ENCODE measurements around the gene ABHD12B.
"Not testable (repeated sequence)": the region's sequence is repeated elsewhere in the genome, so short reads cannot be mapped to it uniquely, and the experiment has no call there.

ABHD12B gene

GRCh38 chr14:50897005-50897404, 25.2 kb downstream of the ABHD12B start:
- DNase-seq, result not testable (repeated sequence)

GRCh38 chr14:50897658-50898175, 25.9 kb downstream of the ABHD12B start:
- DNase-seq, result no peak

- no peak for DNase-seq
Observed at GRCh38 chr14:50901361-50901760, 29.5 kb downstream of the ABHD12B start.

- DNase-seq, result no peak
Observed at GRCh38 chr14:50904719-50905118, 32.9 kb downstream of the ABHD12B start.

DNA sequence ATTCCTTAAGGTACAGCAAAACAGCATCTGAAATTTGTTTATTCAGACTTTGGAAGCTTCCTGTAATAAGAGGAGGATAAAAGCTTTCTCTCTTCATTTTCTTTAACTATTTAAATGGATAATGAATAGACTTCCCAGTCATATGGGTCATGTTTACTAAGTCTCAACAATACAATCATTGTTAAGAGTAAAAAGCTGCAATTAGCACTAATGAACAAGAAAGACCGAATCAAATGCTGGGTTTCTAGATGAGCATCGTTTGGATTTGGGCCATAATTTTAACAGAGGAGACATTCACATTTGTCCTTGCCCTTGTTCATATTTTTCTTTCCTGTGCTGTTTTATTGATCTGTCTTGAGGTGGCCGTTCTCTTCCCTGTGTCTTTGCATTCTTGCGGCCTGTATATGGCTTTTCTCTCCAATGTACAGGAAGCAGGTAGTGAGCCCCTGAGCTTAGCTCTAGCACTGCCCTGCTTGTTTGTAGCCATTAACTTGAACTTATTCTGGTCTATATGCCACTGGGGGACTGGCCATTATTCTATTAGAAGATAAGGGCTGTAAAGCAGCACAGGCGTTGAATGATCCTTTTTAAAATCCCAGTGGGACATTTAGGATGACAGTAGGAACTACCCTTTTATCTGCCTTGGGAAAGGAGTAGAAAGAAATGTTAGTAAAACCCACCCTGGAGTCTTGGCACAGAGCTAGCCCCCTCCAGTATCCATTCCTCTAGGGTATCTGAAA, 34.6 kb downstream of the ABHD12B start:
- DNase-seq, result no peak

DNA sequence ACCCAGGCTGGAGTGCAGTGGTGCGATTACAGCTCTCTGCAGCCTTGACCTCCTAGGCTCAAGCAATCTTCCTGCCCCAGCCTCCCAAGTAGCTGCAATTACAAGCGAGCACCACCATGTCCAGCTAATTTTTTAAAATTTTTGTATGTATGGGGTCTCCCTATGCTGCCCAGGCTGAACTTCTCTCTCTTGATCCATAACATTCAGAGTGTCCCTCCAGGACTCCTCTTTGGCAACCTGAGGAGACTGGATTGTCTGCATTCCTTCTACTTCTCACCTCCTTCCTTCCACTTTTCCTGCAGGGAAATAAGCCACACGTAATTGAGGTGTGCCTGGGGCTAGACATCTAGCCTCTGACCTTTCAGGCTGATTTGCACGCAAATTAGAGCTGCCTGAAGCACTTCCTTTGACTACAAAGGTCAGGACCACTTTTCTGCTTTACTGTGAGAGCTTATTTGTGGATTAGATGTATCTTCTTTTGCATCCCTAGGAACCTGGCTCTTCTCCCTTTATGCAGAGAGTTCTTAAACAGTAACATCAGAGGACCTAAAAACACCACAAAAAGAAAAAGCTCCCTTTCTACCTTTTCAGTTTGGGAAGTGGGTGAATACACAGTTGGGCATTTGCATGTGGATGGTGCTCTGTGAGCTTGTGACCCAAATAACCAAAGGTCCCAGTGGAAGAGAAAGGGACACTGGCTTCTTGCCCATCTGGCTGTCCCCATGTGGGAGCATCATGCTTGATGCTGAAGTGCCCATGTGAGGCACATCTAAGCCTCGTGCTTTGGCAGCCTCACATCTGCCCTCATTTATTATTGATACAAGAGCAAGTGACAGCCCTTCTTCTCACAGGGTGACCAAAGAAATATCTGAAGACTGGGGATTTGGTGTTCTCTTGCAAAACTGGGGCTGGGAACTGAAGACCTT, 38.9 kb downstream of the ABHD12B start:
- DNase-seq, result no peak

GRCh38 chr14:50917449-50917848, 45.6 kb downstream of the ABHD12B start:
- DNase-seq, result no peak

DNA sequence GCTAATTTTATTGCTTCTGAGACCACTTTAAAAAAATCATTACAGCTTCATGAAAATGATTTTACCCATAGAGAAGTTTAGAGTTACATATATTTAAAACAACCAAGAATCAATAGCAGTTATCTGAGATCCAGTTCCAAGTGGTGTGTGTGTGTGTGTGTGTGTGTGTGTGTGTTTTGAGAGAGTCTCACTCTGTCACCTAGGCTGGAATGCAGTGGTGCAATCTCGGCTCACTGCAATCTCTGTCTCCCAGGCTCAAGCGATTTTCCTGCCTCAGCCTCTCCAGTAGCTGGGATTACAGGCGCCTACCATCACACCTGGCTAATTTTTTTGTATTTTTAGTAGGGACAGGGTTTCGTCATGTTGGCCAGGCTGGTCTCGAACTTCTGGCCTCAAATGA, 47.7 kb downstream of the ABHD12B start:
- not testable (repeated sequence) for DNase-seq

GRCh38 chr14:50920482-50921230, 48.8 kb downstream of the ABHD12B start:
- DNase-seq, result peak; percentile 64

DNA sequence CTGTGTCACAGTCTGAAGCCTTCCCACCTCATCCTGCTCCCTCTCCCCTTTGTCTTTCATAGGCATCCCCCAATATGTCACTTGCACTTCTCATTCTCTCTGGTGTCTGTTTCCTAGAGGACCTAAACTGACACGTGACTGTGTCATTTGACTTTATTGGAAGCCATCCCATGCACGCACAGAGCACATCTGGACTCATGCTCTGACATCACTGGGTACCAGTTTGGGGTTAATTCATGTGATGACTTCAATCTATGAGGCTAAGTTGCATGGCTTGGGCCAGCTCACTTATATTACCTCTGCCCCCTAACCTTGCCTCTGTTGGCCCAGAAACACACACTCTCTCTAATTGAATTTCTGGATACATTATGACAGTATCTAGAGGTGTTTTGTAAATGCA, 51.0 kb downstream of the ABHD12B start:
- DNase-seq, result no peak

- no peak for DNase-seq
Observed at GRCh38 chr14:50924236-50924635, 52.4 kb downstream of the ABHD12B start.

GRCh38 chr14:50924843-50925242, 53.0 kb downstream of the ABHD12B start:
- no peak for DNase-seq

GRCh38 chr14:50926851-50927386, 55.1 kb downstream of the ABHD12B start:
- DNase-seq, result no peak

GRCh38 chr14:50928002-50928635, 56.3 kb downstream of the ABHD12B start:
- no peak for DNase-seq

DNA sequence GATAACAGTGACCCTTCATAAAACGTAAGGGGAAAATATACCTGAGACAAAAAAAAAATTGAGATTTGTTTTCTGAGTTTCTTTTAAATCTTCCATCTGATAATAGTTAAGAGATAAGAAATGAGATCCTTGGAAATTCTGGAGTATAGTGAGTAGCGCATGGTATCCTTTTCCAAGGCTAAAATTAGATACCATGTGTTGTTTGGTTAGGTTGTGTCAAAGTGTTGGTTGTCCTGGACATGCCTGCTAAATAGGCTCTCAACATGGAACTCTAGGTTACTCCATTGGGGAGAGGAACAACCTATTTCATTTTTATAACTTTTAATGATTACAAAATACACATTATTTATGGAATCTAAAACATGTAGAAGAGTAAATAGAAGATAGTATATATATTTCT, 57.7 kb downstream of the ABHD12B start:
- DNase-seq, result no peak

GRCh38 chr14:50931559-50931958, 59.7 kb downstream of the ABHD12B start:
- DNase-seq, result no peak

- DNase-seq, result no peak
Observed at GRCh38 chr14:50932156-50932555, 60.3 kb downstream of the ABHD12B start.

DNA sequence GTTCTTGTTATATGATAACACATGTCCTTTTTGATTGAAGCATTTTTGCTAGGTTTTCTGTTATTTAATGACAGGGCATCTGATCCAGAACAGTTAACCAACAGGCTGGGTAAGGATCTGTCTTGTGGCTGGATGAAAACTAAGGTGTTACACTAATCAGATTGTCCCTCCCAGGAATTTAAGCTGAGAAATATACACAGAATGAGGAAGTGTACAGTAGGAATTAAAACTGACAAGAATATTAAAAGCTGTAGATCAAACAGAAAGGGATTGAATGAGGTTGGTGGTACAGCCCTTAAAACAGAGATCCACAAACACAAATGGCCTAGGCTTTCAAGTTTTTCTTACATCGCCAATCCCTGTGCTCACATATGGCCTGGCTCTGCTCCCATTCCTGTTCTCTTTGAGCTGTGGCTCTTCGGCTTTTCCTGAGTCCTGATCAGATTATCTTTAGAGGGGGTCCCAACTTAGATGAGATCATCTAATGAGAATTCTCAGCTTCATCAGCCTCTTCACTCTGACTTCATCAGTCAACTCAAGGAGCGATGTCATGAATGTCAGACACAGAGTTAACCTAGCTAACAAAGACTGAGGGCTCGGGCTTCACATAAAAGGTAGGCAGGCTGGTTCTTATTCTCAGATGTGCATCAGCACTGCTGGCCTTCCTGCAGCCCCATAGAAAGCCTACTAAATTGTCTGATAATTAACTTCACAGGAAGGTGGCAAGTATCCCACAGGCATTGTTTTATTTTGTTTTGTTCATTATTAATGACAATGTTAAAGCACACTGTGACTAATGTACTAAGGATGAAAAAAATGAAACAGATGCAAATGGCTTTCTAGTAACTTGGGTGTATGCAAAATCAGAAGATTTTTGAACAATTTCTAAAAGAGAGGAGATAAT, 61.0 kb downstream of the ABHD12B start:
- no peak for DNase-seq

DNA sequence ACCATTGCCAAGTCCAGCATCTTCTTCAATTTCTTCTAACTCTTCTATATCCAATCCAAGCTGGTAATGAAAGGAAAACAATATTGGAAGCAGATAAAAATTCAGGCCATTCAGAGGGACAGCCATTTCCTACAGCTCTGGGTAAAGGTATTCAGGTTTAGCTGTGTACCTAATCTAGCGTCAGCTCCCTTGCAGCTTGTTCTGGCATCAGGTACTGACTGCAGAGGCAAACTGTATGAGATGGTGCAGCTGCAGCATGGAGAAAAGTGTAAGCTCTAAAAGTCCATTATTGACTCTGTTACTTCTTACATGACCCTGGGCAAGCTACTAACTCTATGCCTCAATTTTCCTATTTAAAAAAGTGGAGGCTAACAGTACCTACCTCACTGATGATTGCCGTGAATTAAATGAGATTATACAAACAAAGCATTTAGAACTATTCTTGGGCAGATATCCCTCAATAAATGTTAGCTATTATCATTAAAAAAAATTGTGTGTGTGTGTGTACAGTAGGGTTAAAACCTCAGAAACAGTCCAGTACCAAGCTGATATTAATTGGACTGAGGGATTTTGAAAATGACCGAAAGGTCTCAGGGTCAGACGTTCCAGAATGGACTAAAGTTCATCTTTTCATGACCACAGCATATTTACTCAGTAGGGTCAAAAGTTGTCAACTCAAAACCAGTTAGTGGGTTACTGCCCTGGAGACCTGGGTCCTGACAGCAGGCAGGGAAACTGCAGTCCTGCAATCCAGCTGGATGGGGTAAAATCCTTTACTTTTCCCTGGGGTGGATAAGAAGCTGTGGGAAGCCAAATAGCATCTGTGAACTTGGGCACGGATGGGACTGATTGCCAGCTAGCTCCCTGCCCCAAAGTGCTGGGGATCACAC, 63.5 kb downstream of the ABHD12B start:
- DNase-seq, result no peak

- DNase-seq, result no peak
Observed at GRCh38 chr14:50936016-50936340, 64.1 kb downstream of the ABHD12B start.
